Renal cortex interstitium (tissue), 11 donors: ENCODE measurements around the gene KRTAP5-1. TPM values are rescaled to one million over a fixed set of nuclear protein-coding genes. Genes with fewer than 3 reads are reported as not detected.

Experiments
- DNase-seq, 11 donors: peaks; one replicate each; pipeline ENCODE4 v3.0.0-alpha.2; 2013; ENCODE audit warnings: low read depth in 9 of 11, low spot score in 4 of 11; ENCODE audit errors: extremely low read depth in 1 of 11
- polyA plus RNA-seq, 3 donors: library from polyadenylated mRNA; unstranded; fragments of 120-200 nt; gene quantifications; one replicate each; pipeline ENCODE4 v1.2.1, GENCODE V29; 2013; ENCODE audit not compliant: insufficient read length in 3 of 3

The KRTAP5-1 gene
- polyA plus RNA-seq, 3 donors: 0.13 to 1.7 TPM; not detected in 1

DNA sequence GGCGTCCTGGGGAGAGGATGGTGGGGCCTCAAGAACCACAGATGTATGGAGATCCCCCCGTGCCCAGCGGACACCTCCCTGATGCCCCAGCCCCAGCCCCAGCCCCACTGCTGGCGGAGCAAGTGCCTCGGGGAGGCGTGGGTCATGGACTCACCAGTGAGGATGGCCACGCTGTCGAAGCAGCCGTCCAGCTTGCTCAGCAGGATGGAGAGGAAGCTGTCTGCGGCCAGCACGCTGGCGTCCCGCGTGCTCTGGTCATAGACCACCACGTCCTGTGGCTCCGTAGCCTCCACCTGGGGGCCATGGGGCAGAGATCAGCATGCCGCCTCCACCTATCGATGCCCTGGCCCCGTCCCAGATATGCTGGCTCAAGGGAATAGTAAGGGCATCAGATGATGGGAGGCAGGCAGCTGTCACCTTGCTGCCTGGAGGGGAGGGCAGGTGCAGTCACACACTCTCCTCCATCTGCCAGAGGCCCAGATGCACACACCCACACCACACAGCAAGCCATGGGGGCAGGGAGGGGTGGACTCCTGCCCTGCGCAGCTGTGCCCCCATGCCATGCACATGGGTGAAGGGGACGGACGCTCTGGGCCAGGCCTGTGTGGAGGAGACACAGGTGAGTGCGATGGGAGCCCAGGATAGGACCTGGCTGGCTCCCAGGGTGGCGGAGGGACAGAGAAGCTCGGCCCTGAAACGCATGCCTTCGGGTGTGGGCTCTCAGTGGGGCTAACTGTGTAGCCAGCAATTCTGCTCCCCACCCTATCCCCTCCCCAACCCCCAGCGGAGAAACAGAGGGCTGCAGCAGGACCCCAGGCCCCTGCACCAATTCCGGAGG lies 21.2 kb downstream of the KRTAP5-1 start:
- DNase-seq: no peak

DNA sequence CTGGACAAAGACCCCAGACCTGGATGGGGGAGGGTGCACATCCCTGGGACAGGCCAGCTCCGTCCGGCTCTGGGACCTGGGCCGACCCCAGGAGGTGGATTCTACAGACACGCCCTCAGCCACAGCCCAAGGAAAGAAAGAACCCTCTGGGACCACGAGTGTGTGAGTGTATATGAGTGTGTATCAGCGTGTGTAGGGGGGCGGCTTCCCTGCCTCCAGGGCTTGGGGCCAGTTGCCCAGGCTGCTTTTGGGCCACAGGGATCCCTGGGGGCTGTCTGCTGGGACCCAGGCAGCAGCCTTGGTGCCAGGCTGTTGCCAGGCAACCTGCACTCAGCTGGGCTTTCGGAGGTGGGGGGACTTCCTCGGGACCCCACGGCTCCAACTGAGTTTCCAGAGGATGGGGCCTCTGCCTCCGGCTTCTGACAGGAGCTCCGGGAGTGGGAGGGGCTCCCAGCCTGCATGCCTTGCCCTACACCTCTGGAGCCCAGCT lies 21.9 kb downstream of the KRTAP5-1 start:
- DNase-seq: no peak

DNA sequence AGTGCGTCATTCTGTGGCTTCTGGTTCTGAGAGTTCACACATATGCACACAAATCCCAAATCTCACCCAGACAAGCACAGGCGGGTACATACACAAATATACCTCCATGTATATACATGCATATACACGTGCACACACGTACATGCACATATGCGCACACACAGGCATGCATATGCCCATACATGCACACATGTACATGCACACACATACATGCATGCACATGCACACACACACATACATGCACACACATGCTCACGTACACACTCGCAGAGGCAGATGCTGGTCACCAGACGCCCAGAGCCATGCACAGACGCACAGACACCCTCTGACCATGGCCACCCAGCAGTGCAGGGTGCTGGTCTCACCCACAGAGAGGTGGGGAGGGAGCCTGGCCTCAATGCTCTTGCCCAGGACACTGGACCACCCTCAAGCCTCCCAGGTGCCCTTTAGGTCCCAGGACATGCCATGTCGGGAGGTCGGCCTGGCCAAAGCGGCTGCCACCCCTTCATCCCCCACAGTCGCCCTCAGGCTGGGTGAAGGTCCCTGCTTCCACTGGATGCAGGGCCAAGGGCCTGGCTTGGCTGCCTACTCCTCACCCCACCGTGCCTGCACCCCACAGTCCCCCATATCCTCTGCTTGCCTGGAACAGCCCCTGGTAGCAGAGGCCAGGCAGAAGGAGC lies 22.5 kb downstream of the KRTAP5-1 start:
- no peak for DNase-seq

DNA sequence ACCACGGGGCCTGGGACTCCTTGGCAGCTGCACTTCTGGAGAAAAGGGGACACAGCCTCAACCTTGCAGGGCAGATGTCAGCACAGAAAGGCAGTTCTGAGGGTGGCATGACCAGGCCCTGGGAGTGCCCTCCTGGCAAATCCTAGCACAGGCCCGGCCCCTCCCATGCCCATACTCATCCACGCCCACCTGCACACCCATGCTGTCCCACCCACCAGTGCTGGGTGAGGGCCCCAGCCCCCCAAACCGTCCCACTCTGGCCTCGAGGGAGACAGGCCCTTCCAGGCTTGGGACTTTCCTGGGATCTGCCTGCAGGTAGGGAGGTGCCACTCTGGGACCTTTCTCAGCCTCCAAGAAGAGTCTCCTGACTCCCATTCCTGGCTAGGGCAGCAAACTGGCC lies 23.1 kb downstream of the KRTAP5-1 start:
- DNase-seq: no peak

DNA sequence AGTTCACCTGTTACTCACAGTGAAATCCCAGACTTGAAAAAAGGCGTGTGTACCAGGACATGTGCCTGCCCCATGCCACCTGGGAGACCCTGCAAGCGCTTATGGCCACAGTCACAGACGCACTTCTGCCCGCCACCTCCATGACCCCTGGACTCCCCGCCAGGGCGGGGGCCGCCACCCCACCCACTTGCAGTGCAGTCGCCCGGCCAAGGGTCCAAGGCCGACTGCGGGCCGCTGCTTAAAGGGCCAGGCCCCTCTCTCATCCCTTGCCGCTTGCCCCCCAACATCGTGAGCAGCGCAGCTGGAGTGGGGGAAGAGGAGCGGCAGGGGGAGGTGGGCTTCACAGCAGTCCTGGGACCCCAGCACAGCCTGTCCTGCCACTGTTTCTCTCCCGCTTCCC lies 23.8 kb downstream of the KRTAP5-1 start:
- DNase-seq: no peak

DNA sequence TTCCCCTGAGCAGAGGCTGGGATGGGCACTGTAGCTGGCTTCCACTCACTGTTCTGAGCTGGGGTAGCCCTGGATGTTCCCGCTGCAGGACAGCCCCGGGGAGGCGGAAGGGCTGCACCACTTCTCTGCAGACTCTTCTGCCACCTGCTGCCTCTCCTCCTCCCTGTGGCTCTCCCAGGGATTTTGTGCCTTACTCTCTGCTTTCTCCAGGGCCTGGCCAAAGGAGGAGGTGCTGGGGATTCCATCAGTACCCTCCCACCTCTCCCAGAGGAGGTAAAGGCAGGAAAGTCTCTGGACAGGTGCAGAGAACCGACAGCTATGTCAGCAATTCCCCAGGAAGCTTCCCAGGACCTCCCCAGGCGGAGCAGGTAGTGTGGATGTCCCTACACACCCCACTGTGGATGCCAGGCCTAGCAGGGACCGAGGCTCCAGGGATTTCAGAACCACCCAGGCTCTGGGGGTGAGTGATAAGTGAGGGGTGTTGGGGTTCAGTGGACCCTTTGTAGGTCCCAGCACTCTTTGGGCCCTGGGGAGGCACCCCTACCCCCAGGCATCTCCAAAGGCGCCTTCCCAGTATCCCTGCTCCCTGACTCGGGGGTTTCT lies 24.3 kb downstream of the KRTAP5-1 start:
- no peak for DNase-seq

DNA sequence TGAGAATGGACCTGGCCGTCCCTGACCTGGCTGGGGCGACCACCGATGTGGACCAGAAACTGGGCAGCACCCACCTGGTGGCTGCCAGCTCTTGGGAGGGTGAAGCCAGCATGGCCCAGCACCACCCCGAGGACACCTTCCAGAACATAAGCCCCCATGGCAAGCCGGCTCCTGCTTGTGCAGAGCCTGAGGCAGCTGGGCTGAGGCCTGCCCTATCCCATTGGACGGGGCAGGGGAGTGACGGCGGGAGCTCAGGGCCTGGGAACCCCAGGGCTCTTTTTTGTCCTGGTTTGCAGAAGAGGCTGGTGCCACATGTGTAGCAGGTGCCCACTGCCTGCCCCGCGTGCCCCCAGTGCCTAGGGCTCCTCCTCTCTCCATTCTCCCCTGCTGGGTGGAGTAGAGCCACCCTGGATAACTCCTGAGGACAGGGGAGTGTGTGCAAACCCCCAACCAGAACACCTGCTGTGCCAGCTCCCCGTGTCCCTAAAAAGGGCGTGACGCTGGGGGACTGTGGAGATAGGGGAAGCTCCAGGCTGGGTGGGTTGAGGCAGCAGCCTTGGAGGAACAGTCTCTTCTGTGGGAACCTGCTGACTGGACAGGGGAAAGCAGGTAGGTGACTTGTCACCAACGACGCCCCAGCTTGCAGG lies 25.0 kb downstream of the KRTAP5-1 start:
- no peak for DNase-seq

DNA sequence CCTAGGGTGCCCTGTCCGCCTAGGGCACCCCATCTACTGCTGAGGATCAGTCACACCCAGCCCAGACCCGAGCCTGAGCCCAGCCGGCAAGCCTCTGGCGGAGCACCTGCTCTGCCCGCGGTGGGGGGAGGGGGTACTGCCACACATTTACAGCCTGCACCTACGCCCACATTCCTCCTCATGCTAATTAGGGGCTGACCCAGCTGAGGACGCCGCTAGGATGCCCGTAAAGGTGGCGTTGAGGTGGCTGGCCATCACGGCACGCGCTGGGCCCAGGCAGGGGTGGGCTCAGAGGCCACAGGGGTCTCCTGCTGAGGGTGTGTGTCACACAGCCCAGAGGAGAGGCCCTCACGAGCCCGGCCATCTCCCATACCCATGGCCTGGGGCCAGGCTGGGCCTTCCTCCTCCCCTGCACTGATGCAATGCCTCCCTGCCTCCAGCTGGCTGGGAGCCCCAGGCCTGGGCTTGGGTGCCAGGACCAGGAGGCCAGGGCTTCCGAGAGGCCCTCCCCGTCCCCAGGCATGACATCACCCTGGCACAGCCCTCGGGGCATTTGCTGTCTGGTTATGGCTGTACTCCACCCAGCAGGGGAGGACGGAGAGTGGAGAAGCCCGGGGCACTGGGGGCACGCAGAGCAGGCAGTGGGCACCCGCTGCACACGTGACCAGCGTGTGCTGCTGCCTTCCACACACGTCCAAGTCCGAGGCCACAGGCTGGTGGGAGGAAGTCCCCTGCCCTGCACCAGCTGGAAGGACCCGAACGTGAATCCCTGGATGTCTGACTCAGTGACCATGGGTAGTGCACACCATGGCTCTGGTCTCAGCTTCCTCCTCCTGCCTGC lies 25.8 kb downstream of the KRTAP5-1 start:
- no peak for DNase-seq

DNA sequence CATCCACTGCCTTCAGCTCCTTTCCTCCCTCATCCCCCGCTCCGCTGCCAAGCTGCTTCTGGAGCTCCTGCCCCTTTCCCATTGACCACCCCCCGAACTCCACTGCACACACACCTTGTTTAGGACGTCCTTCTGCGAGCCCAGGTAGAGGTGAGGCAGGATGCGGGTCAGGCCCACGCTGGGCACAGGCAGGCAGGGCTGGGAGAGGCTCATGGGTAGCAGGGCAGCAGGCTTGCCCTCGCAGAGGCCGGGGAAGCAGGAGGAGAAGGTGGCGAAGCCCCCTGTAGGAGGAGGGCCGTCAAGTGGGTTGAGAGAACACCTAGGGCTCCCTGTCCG lies 26.3 kb downstream of the KRTAP5-1 start:
- DNase-seq: no peak

DNA sequence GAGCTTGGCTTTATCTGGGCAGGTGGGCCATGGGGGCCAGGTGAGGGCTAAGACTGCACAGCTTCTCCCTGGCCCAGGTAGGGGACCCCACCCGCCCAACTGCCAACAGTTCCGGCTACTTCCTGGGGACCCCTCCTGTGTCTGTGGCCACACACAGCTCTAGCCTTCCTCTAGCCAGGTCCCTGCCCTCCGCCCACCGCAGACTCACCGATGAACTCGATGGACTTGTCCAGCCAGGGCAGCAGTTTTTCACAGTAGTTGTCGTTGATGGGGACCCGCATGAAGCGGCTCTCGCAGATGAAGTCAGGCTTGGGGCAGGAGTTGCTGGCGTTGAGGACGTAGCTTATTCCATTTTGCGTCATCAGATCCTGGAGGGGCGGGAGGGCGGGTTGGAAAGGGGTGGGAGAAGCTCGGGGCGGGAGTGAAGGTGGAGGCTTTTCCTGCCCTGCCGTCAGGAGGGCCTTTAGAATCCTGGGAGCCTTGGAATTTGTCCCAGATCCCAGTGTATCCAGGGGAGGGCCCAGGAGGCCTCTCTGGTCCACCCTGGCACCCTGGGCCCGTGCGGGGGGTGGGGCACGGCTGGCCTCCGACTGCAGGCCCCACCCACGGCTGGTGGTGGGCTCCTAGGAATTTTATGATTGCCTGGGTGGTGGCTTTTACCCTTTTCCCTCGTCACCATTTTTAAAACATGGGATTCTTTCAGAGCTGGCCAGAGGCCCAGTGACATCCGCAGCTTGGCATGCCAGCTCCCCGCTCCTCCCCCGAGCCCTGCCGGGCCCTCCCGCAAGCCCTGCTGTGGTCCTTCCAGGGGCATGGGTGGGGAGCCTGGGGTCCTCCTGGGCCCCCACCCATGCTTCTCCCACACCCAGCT lies 26.9 kb downstream of the KRTAP5-1 start:
- no peak for DNase-seq

DNA sequence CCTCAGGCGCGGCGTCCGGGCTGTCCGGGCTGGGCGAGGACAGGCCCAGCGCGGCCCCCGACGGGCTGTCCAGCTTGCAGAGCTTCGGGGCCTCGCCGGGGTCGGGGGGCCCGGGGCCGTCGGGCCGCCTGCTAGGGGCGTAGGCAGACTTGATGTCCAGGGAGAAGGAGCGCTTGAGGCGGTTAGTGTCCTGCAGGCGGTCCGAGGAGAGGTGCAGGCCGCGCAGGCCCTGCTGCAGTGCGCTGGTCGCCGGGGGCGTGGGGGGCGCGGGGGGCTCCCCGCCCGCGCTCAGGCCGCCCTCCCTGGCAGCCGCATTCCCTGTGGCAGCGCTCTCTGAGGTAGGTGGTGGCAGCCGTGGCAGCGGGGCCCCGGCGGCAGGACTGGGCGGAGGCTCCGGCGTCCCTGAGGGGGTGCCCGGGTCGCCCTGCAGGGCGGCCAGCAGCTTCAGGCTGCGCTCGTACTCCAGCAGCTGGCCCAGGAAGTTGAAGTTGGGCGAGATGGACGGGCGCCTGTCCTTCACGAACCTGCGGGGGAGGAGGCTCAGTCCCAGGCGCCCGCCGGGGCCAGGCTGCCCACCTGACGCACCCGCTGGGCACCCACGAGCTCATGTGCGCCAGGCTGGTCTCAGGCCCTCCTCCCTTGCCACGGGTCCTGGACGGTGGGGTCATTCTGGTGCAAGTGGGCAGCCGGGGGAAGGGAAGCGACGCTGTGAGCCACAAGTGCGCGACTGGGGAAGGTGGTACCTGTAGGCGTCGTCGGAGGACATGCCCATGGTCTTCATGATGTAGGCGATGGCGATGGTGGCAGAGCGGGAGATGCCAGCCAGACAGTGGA lies 27.8 kb downstream of the KRTAP5-1 start:
- DNase-seq: no peak

DNA sequence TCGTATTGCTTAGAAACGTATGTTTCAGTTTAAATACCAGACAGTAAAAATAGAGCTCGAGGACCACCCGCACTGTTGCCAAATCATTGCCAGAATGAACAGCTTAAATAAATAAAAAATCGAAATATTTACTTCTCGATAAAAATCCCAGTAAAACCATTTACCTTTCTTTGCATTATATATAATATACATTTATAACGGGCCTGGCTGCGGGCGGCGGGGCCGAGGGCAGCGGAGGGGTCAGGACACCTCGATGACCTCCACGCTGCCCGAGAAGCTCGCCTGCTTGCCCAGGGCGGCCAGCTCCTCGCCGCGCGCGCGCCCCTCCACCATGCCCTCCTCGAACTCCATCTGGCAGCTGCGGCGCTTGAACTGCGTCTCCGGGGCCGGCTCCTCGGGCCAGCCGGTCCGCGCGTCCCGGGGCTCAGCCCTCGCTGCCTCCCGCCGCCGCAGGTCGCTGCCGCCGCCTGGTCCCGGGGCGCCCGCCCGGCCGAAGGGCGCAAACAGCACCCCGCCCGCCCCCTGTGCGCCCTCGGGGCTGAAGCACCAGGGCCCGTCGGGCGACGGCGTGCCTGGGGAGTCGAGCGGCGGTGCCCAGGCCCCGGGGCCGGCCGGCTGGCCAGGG lies 28.7 kb downstream of the KRTAP5-1 start:
- no peak for DNase-seq

DNA sequence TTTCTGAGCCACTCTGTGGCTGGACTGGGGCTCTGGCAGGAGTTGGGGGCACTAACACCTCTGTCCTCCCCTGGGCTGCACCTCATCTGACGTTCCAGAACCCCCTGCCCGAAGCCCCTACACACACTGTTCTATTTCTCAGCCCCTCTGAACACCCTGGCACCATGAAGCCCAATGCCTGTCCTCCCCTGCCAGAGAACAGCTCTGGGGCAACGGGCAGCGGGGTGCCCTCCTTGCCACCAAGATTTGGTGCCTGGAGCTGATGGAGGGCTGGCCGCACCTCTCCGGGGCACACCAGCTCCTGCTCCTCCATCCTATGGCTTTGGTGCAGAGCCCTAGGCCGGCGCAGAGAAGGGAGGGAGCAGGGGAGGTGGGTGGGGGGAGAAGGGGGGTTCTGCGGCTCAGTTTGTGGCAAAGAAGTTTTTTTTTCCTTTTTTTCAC lies 29.4 kb downstream of the KRTAP5-1 start:
- no peak for DNase-seq

DNA sequence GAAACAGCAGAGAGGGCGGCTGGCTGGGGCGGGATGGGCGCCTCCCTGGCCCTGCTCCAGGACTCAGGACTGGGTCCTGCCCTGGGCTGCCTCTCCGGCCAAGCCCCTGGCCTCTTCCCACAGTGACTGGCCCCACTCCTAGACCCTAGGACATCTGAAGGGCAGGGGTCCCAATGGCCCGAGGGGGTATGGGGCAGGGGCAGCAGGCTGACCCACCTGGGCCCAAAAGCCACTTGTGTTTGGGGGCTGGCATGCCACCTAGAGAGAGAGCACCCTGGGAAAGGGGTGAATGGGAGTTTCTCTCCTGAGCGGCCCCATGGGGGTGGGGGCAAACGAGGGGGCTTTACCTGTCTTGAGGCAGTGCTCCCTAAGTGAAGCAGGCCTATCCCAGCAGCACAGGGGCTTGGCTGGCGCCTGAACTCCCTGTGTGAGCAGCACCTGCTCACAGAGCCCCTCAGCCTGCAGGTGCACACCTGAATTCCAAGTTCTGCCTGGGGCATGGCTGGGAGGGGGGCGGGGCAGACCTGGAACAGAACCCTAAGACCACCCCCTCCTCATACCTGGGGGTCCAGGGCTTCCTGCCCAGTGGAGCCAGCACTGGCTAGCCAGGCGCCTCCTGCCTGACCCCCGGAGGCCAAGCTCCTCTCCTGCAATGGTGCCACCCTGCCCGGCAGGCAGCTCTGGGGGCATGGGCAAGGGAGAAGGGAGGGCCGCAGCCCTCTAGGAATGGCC lies 29.9 kb downstream of the KRTAP5-1 start:
- DNase-seq: no peak

DNA sequence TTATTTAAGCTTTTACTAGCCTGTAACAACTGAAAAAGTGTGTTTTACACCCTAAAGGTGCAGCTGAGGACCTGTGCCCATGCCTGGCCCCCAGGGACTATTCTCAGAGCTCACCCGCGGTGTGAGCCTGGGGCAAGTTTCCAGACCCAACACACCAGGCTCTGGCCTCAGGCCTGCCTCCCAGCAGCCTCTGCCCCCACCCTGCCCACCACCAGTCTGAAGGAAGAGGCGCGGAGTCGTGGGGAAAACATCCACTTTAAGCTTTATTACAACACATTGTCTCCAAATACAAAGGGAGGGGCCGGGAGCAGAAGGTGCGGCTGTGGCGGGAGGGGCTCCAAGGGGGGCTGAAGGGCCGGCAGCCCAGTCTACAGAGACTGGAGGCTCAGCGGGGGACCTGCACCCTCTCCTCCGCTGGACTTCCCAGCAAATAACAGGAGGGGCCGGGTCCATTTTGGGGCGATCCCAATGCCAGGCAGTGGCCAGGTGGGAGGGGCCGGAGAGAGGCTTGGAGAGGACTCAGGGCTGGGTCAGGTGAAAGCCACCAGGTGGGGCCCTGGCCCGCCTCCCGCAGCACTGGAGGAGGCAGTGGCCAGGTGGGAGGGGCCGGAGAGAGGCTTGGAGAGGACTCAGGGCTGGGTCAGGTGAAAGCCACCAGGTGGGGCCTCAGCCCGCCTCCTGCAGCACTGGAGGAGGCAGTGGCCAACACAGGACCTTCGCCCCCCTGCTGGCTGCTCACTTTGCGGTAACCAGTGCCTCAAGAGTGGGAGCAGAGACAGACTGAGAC lies 31.1 kb downstream of the KRTAP5-1 start:
- no peak for DNase-seq
